ENCODE measurements around the gene PANX3.

The PANX3 gene

DNA sequence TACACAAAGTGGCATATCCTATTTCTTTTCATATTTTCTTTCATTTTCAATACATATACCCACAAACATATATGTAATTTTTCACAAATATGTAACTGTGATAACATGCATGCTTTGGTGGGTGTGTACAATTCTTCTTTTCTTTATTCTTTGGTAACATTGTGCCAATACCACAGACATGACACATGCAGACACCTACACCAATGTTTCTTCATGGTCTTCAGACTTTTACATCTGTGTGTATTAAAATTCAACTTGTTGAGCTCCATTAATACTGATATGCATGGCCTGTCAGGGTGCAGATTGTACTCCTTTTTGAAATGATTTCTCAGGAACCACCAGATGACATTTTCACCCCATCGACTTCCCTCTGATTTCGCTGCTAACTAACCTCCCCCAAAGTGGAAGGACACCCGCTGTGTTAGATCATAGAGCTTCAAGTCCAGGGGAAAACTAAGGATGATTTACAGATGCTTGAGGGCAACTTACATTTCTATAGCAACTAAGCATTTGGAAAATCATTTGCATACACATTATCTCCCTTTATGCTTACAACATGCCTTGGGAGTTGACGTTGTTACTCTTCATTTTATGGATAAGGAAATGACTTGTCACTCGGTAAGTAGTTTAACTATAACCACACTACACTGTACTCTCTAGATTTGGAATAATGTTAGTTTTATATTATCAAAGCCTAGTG lies 10.5 kb upstream of the PANX3 start:
- TF ChIP-seq GATA3 (IDR thresholded peaks at IDR 0.05; ENCODE audit: low read depth, low read length): no peak
- TF ChIP-seq GATA2 (IDR thresholded peaks at IDR 0.05; ENCODE audit: low read depth, low read length): no peak

DNA sequence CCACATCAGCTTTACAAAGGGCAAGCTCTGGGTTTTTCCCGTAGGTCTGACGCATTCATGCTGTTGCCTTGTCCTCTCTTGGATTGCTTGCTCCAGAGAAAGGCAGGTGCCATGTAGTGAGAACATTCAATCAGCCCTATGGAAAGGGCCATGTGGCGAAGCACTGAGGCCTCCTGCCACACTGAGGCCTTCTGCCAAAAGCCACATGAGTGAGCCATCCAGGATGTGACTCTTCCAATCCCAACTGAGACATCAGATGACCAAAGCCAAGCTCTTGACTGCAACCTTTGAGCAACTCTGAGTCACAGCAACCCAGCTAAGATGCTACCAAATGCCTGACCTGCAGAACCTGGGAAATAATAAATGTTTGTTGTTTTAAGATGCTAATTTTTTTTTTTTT lies 9.0 kb upstream of the PANX3 start:
- TF ChIP-seq GATA2 (IDR thresholded peaks at IDR 0.05; ENCODE audit: low read depth, low read length) (no peak), GATA3 (IDR thresholded peaks at IDR 0.05; ENCODE audit: low read depth, low read length) (no peak)

DNA sequence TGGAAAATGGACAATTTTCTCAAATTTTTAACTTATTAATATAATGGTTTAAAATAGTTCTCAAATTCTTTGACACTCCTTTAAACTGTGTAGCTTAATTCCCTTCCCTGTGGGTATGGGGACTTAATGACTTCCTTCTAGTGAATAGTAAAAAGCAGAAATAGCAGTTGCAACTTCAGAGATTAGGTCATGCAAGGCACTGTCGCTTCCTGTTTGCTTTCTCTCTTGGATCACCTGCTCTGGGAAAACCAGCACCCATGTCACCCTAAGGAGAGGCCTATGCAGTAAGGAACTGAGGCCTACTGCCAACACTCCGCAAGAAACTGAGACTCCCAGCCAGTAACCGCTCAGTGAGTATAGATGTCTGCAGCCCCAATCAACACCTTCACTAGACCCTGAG lies 5.5 kb upstream of the PANX3 start:
- TF ChIP-seq GATA2 (IDR thresholded peaks at IDR 0.05; ENCODE audit: low read depth, low read length) (no peak), GATA3 (IDR thresholded peaks at IDR 0.05; ENCODE audit: low read depth, low read length) (no peak)

DNA sequence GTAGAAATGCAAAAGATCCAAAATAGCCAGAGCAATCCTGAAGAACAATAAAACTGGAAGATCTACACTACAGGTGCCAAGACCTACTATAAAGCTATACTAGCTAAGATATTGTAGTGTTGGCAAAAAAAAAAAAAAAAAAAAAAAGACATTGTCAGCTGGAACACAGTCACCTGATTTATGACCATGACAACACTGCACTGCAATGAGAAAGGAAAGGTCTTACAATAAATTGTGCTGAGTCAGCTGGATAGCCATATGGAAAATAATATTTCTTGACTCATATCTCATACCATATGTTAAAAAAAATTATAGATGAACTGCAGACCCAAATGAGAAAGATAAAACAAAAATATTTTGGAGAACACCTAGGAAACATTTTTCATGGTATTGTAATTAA lies 3.1 kb upstream of the PANX3 start:
- TF ChIP-seq GATA2 (IDR thresholded peaks at IDR 0.05; ENCODE audit: low read depth, low read length) (no peak), GATA3 (IDR thresholded peaks at IDR 0.05; ENCODE audit: low read depth, low read length) (no peak)

DNA sequence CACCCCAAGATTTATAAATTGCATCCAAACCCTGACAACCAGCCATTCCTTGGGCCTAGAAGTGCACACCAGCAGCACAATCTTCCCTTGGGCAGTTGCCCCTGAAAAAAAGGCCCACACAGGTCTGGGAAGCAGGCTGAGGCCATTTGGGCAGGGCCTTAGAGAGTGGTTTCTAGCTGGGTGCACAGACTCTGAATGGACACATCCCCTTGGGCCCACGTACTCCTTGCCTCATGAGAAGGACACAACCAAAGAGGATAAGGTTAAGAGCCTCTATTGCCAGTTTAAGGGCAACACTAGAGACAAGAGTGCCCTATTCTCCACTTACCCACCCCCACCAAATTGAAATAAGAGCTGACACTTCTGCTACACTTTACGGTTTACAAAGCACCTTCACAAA lies 933 bp upstream of the PANX3 start:
- TF ChIP-seq GATA3 (IDR thresholded peaks at IDR 0.05; ENCODE audit: low read depth, low read length) (no peak), GATA2 (IDR thresholded peaks at IDR 0.05; ENCODE audit: low read depth, low read length) (no peak)

DNA sequence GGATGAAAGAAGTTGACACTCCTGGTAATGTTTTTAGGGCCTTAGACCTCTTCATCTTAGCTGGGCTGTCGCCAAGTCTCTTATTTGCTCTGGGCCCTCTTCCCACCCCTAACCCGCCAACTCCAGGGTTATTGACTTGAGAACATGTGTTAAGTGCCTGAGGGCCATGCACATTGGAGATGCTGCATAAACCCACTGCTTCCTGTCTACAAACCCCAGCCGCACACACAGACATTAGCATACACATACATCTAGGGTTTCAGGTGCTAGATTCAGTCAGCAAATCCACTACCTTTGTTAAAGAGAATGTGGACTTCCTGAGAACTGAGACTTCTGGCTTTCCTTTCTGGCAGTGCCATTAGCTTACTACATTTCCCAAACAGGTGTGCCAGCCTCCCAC lies 817 bp downstream of the PANX3 start:
- no peak for TF ChIP-seq GATA3 (IDR thresholded peaks at IDR 0.05; ENCODE audit: low read depth, low read length)
- TF ChIP-seq GATA2 (IDR thresholded peaks at IDR 0.05; ENCODE audit: low read depth, low read length): no peak

DNA sequence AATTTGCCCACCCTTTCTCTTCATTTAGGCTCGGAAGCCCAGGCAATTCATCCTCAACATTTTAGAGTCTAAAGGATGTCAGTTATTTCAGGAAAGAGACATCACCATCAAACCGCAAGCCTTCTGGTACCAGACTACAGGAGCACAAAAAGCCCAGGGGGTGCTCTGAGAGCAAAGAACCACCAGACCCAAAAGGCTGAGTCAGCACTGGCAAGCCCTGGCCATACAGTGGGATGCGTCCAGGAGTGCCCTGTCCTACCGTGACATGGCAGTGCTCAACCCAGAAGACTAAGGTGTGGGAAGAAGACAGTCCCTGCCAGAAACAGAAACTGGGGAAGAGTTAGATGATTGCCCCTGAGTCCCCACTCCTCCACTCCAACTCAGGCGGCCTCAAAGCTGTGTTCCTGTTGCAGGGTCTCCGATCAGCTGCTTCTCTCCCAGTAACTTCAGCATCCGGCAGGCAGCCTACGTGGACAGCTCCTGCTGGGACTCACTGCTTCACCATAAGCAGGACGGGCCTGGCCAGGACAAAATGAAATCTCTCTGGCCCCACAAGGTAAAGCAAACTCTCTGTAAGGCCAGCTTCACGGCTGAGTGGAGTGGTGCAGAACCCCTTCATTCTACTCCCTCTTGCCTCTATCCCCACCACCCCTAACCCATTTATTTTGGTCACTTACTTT lies 1.5 kb downstream of the PANX3 start:
- TF ChIP-seq GATA2 (IDR thresholded peaks at IDR 0.05; ENCODE audit: low read depth, low read length) (no peak), GATA3 (IDR thresholded peaks at IDR 0.05; ENCODE audit: low read depth, low read length) (no peak)

DNA sequence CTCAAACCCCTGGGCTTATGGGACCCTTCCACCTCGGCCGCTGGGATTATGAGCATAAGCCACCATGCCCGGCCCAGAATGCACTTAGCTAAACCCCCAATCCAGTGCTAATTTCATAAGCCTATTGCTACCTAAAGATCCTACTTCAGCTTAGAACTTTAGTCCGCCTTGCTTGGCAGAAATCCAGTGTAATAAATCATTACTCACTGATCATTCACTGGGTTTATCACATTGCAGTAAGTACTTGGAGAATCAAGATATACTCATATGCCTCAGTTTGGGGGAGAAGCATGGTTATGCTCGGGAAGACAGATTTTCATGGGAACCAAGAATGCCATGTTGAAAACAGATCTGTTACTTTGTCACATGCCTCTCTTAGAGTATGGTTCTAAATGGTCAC lies 7.6 kb downstream of the PANX3 start:
- no peak for TF ChIP-seq GATA3 (IDR thresholded peaks at IDR 0.05; ENCODE audit: low read depth, low read length)
- no peak for TF ChIP-seq GATA2 (IDR thresholded peaks at IDR 0.05; ENCODE audit: low read depth, low read length)

DNA sequence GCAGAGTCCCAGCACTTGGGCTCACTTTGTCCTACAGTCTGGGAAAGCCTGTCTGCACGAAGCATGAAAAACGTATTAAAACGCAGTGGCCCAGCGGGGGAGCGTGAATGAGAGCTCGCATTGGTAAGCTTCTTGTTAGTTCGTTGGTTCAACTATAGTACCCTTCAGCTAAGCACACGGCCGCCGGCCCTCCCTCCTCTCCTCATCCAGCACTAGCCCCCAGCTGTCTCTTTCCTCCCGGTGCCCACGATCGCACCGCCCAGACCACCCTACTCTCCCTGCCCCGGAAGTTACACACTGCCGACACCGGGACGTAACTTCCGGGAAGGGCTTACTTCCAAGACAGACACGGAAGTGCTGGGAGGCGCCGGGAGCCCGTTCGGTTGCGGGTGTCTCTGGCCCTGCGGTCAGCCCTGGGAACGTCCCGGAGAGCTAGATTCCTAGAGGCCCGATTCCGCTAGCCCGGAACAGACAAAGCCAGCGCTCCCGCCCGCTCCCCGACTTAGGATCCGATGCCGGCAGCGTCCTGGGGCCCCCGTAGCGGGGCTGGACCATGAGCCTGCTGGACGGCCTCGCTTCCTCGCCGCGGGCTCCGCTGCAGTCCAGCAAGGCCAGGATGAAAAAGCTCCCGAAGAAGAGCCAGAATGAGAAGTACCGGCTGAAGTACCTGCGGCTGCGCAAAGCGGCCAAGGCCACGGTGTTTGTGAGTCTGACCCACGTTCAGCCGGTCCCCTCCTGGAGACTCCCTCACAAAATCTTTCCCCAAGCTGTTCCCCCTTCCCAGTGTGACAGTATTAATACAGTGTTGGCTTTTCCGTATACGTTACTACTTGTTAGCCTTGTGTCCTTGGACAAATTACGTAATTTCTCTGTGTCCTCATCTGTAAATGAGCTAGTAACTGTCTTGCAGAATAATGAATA lies 11.6 kb downstream of the PANX3 start, which contains the start of gene TBRG1:
TBRG1 (plus strand) TSS at position 334 of the 921 bp plus-strand sequence; CDS start at position 554, 220 bp downstream.
- TF ChIP-seq GATA2 (IDR thresholded peaks at IDR 0.05; ENCODE audit: low read depth, low read length) (no peak), GATA3 (IDR thresholded peaks at IDR 0.05; ENCODE audit: low read depth, low read length) (no peak)

DNA sequence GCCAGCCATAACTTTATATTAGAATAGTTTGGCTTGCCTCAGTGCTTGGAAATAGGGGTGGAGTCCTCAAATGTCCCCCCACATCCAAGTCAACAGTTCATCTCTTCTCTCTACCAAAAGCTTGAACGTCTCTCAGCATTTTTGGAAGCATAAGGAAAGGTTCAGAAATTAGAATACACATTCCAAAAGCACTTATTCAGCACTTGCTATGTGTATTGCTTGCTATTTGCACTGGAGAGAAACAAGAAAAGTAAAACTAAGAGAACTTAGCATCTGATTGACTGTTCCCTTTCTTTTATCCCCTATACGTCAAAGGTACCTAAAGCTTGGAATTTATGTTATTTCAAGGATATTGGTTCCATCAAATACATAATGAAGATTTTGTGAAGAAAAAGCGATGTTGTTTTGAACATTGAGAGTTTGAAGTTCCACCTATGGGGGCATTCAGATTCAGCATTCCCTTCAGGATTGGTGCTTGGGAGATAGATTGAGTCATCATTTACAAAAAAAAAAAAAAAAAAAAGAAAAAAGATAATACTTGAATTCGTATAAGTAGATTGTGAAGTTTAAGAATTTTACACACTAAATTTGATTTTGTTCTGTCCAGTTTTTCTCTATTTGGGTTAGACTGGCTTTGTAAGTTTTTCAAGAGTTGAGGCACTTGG lies 12.8 kb downstream of the PANX3 start:
- TF ChIP-seq GATA2 (IDR thresholded peaks at IDR 0.05; ENCODE audit: low read depth, low read length) (no peak), GATA3 (IDR thresholded peaks at IDR 0.05; ENCODE audit: low read depth, low read length) (no peak)

DNA sequence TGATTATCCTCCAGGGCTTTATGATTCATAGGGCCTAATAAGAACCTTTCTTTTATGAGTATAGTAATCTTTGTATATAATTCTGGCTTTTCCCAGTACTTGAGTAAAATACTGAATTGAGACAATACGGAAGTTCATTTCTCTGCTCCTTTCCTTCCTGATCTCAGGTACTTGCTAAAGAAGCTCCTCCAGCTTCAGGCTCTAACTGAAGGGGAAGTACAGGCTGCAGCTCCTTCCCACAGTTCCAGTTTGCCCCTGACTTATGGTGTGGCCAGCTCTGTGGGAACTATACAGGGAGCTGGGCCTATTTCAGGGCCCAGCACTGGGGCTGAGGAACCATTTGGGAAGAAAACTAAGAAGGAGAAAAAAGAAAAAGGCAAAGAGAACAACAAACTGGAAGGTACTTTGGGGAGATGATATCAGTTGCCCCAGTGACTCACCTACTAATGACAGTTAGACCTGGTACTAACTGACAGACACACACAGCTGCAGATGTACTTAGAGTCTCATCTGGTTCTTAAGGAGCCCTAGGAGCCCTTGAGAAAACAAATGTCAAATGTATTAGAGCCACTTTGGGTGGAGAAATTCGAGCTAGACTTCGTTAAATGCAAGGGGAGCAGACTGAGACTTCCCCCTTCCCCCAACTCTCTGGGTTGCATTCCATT lies 14.4 kb downstream of the PANX3 start:
- TF ChIP-seq GATA2 (IDR thresholded peaks at IDR 0.05; ENCODE audit: low read depth, low read length): no peak
- TF ChIP-seq GATA3 (IDR thresholded peaks at IDR 0.05; ENCODE audit: low read depth, low read length): no peak

DNA sequence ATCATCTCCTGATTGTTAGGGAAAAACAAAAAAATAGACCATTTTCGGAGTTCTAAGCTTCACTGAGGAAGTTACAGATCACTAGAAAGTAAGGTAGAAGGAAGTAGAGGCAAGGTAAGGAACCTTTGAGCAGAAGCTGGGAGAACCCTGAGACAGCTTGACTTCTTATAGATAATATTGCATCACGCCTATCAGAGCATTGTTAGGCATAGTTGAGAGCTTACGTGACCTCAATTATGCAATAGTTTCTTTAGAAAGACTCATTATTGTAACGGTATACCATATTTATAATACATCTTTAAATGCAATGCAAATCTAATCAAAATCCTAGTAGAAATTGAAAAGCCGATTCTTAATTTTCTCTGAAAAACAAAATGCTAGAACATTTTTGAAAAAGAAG lies 16.3 kb downstream of the PANX3 start:
- TF ChIP-seq GATA3 (IDR thresholded peaks at IDR 0.05; ENCODE audit: low read depth, low read length) (no peak), GATA2 (IDR thresholded peaks at IDR 0.05; ENCODE audit: low read depth, low read length) (no peak)

DNA sequence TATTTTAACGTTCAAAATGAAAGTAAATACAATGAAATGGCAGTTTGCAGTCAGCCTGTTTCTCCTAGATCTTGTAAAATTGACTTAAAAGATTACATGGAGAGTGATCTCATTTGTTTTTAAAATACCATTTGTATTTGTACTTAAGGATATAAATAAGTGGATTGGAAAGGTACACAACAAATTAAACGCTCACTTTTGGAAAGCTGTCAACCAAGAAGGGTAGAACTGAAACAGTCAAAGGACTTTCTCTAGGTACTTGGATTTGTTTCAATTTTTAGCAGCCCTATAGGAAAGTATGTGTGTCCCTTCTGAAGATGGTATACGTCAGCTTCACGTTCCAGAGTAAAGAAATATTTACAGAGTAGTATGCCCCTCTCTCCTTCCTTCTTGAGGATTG lies 18.7 kb downstream of the PANX3 start:
- no peak for TF ChIP-seq GATA2 (IDR thresholded peaks at IDR 0.05; ENCODE audit: low read depth, low read length)
- TF ChIP-seq GATA3 (IDR thresholded peaks at IDR 0.05; ENCODE audit: low read depth, low read length): no peak
